Fibroblast of skin of left quadriceps (primary cell): ENCODE measurements around the gene ERVH48-1.
"Not testable (repeated sequence)": the region's sequence is repeated elsewhere in the genome, so short reads cannot be mapped to it uniquely, and the experiment has no call there.

Experiments
- DNase-seq, 2 experiments: peaks; one replicate each; pipeline ENCODE4 v3.0.0-alpha.2; 2013; ENCODE audit warnings: low read depth in 2 of 2

Gene ERVH48-1

DNA sequence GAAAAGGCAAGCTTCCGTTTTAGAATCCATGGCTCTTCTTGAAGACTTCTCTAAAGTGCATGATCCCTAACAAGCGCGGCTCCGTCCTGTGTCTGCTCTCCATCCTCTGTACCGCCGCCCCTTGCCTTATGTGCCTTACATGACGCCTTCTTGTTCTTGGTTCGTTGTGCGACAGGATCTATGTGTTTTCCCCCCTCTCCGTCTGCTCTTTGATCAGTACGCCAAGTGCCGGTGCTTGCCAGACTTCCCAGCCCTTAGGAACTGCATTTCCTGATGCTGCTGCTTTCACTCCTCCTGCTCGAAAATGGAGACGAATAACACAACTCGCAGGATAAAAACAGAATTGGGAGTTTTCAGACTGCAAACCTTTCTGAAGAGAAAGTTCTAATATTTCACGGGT, 19.2 kb downstream of the ERVH48-1 start:
- DNase-seq: no peak

DNA sequence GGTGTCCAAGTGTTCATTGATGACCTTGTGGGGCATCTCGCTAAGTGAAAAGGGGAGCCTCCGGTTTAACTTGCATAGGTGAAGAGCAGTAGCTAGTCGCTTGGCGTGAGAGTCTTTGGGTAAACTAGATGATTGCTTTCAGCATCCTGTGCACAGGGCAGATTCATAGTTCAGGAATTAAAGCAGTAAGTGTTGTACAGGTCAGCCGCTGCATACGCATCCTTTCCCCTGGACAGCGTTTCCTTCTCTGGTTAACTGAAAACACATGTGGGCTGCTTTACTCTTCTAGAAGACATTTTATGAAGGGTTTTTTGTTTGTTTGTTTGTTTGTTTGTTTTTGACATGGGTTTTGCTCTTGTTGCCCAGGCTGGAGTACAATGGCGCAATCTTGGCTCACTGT, 20.2 kb downstream of the ERVH48-1 start:
- DNase-seq: peak in 1 of 2 experiments; percentile 9

DNA sequence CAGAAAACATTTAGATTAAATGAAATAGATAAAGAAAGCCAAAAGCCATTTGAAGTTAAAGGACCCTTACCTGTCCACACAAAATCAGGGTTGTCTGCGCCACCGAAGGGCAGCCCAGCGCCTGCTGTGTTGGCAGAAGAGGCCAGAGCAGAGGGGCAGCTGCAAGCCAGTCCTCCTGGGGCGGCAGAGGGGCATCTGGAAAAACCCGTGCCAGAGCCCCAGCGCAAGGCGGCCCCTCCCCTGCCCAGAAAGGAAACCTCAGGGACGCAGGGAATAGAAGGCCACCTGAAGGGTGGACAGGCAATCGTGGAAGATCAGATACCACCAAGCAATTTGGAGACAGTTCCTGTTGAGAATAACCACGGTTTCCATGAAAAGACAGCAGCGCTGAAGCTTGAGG, 21.6 kb downstream of the ERVH48-1 start:
- DNase-seq: no peak

DNA sequence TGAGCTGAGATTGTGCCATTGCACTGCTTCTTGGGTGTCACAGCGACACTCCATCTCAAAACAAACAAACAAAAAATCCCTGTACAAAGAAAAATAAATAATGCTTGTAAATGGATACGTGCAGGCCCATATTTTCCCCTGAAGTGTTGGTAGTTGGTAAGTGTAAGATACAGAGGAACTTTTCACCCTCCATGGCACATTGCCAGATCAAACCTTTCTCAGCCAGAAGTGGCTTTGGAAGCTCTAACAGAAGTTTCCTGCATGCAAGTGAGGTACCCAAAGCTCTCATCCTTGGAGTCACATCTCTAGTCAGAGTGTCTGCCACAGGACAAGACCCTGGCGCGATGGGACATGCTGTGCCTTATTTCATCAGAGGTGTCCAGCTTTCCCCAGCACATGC, 25.0 kb downstream of the ERVH48-1 start:
- no peak for DNase-seq

DNA sequence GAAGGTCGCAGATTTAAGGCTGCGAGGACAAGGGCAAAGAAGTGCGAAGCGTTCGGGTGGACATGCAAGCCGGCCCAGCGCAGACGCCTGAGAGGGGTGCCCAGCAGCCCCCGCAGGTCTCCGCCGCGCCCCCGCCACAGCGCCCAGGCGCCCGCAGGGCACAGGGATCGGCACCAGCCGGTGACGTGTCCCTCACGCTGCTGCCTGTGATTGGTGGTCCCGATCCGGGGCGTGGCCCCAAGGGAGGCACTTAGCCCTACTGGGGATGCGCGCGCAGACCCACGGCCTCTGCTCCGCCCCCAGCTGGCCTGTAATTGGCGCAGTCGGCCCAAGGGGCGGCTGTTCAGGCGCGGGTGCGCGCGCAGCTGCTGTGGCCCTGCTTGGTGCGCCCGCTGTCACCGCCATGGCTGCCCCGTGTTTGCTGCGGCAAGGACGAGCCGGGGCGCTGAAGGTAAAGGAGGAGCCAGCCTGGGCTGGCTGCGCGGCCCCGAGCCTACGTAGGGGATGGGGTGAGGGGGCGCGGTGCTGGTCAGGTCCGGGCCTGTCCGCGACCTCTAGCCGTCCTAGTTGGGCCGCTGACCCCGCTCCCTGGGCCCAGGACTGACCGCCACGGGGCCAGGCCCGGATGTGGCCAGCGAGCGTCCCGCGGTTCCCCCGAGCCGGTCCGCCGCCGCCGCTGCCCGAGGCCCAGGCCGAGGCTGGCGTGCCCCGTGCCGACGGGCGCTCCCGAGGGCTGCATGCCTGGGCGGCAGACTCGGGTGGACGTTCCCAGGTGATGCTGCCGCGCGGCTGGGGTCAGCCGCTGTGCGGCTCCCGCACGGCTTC, 32.3 kb downstream of the ERVH48-1 start, which contains the start of gene NDUFV3:
Gene NDUFV3 (plus strand): TSS at position 379 of the 825 bp plus-strand sequence. CDS start 25 bp downstream, at position 404.
- peak; percentile 95 to 96 for DNase-seq

DNA sequence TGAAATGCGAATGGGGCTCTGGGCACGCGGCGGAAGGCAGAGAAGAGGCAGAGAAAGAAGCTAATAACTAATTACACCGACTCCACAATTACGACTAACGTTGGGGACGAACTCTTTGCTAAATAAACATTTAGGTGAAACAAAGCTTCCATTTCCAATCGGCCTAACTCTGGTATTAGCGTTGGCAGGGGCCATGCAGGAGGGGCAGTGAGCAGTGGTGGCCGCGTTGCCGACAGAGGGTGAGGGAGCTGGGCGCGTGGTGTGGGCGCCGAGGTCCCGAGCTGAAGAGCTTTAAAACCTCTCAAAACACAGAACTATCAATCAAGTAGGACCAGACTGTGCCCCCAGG, 32.9 kb downstream of the ERVH48-1 start:
- DNase-seq: no peak

DNA sequence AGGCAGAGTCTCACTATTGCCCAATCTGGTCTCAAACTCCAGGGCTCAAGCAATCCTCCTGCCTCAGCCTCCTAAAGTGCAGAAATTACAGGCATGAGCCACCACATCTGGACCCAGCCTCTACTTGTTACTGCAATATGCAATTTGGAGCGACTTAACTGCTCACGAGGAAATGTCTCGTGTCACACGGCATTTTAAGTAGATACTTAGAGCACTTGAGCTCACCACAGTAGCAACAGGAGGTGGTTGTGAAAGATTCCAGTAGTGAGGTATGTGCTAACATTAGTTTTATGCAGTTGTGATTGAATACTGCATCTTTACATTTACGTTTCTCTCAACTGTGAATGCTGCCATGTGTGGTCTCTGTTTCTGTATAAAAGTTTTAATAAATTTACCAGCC, 38.1 kb downstream of the ERVH48-1 start:
- DNase-seq: no peak

DNA sequence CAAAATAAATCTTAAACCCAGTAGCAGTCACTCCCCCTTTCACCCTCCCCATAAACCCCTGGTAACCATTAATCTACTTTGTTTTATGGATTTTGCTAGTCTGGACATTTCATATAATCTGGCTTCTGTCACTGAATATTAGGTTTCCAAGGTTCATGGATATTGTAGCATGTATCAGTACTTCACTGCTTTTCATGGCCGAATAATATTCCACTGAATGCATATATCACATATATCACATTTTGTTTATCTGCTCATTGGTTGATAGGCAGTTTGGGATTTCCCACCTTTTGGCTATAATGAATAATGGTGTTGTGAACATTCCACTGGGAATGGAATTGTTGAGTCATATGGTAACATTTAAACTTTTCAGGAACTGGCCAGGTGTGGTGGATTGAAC, 41.5 kb downstream of the ERVH48-1 start:
- no peak for DNase-seq

DNA sequence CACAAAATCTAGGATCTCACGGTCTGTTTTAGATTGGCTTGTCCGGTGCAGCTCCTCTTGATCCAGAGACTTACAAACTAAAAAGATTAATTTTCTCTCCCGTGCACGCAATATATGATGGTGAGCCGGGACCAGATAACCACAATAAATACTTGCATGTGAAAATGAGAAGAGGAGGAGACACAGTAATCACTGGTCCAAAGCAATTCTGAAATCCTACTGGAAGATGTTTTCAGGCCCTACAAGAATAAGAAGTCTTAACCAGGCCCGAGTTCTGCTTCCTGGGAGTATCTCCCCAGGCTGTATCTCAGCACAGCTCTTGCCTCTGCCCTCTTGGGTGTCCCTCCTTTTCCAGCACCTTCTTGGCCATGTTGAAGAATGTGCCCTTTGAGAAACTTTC, 45.1 kb downstream of the ERVH48-1 start:
- DNase-seq: no peak

DNA sequence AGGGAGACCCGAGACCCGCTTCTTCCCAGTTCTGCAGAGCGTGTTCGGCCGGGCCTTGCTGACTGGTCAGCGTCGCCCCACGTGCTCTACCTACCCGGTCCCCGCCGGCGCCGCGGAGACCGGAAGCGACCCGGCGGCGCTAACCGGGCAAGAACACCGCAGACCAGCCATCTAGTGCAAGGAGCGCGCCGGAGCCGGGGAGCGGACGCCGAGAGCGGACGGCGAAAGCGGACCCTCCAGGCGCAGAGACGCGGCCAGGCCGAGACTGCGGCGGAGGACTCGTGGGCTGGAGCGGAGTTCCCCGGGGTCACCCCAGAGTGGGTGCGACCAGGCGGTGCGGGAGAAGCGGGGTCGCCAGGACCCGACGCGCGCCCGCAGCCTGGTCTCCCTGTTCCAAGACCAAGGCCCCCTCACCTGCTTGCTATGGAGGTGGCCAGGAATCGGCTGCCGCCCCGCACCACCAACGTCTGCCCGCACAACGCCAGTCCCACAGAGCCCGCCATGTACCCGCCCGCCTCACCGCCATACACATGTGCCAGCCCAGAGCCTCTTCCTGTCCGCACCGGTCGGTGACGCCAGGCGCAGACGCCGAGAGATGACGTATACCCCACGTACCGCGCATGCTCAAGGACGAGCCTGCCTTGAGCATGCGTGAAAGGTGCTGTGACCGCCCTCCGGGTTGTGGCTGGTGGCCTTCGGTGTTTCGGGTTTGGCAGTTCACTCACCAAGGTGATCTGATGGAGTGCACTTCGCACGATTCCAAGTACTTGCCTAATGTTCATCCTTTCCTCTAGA, 46.2 kb downstream of the ERVH48-1 start, which contains the start of gene WDR4:
Gene WDR4 (minus strand): TSS at position 547 of the 795 bp plus-strand sequence. CDS start 44 bp downstream, at position 503.
- DNase-seq: peak; percentile 91 to 92

DNA sequence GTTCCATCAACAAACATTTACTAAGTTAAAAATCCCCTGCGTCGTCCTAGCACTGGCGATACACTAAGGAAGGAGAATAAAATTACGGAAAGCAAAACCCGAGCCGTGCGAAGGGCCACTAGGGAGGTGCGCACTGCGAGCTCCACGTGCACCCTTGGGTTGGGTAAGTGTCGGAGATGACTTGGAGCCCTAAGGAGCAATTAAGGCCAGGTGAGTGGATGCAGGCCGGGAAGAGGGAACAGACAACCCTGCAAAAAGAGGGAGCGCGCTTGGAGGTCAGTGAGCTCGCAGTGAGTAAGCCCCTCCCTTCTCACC, 46.8 kb downstream of the ERVH48-1 start:
- DNase-seq: no peak

DNA sequence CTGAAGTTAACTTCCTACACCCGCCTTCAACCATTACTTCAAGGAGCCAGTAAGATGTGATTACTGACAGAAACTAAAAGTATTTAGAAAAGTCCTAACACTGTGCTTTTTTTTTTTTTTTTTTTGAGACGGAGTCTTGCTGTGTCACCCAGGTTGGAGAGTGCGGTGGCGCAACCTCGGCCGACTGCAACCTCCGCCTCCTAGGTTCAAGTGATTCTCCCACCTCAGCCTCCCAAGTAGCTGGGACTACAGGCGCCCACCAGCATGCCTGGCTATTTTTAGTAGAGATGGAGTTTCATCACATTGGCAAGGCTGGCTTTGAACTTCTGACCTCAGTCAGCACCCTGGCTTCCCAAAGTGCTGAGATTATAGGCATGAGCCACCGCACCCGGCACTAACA, 49.6 kb downstream of the ERVH48-1 start:
- DNase-seq: not testable (repeated sequence)

DNA sequence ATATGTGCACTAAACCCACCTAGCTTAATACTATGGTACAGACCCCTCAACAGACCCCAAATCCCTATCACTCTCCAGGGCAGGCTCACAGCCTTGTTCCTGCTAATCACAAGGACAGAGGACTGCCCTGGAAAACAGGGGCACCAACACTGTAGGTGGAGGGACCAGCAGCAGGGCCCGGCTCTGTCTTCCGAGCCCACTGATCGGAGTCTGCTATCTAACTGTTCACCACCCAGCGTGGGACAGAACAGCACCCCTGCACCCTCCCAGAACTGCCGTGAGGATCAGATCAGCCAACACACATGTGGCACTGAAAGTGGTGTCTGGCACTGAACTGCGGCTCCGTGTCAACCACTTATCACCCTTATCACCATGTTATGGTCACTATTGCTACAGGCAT, 52.3 kb downstream of the ERVH48-1 start:
- no peak for DNase-seq

DNA sequence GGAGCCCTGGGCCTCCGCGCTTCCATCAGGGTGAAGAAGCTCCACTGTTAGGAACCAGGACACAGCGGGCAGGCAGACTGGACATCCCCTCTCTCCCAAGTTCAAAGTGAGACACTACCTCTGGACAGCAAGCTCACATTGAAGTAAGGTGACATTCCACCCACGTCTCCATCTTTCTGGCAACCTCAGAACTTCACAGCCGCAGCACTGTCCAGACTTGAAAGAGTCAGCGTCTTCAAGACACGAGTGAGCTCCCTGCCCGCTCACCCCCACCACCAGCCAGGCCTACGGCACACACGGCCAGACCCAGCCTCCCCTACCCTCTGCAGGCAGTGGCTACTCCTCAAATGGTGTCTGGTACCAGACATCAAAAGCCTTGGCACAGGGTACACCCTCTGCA, 57.2 kb downstream of the ERVH48-1 start:
- no peak for DNase-seq
